BJ (cell line): ENCODE results near the gene GRM2. TPM values are rescaled to one million over a fixed set of nuclear protein-coding genes. Genes with fewer than 3 reads are reported as not detected.

ENCODE experiments used
- polyA plus RNA-seq: library from polyadenylated mRNA; depleted of rRNA; stranded (reverse); fragments of >200 nt; gene quantifications from 2 replicates; pipeline ENCODE4 v1.2.3, GENCODE V29; 2011; rRNA removed
- small RNA-seq: library from RNA; depleted of rRNA; stranded (forward); fragments of <200 nt; gene quantifications from one replicate; pipeline ENCODE3, GENCODE V24; 2012; ENCODE audit warnings: low replicate concordance, low read depth; ENCODE audit not compliant: insufficient read length

Gene GRM2
- polyA plus RNA-seq, 1 experiment: 0.09 TPM

Small RNA genes lying within 50 kb of the gene (small RNA-seq; reads per million reads assigned to genes)
- gene RNA5SP132: 1.7 reads per million

Other genes starting within 250 kb of the GRM2 start
- gene DCAF1, start 207.1 kb upstream of the GRM2 start, polyA plus RNA-seq: 6.6 and 8.8 TPM in 2 replicates
- gene RAD54L2, start 168.3 kb upstream of the GRM2 start, polyA plus RNA-seq: 5.2 and 5.9 TPM in 2 replicates
- gene TEX264, start 35.8 kb upstream of the GRM2 start, polyA plus RNA-seq: 72.5 and 100.0 TPM in 2 replicates
- gene IQCF6, start 72.2 kb downstream of the GRM2 start, polyA plus RNA-seq: not detected in 2 replicates
- not detected in 2 replicates for gene IQCF2, start 154.5 kb downstream of the GRM2 start, polyA plus RNA-seq
- not detected in 2 replicates for gene IQCF5, start 168.5 kb downstream of the GRM2 start, polyA plus RNA-seq
- not detected in 2 replicates for gene IQCF1, start 196.3 kb downstream of the GRM2 start, polyA plus RNA-seq
- 16.5 and 23.4 TPM in 2 replicates for gene RRP9, start 234.8 kb downstream of the GRM2 start, polyA plus RNA-seq
- 24.4 and 33.0 TPM in 2 replicates for gene PARP3, start 235.3 kb downstream of the GRM2 start, polyA plus RNA-seq
- not detected in 2 replicates for gene GPR62, start 248.3 kb downstream of the GRM2 start, polyA plus RNA-seq